Heart left ventricle (tissue), 13 donors: ENCODE results near the gene SLC9A8.

Experiments
- POLR2A ChIP-seq, 2 donors: fragments of 450-650 bp; IDR thresholded peaks; one replicate each; pipeline ENCODE4 v1.6.1; 2017; ENCODE audit warnings: antibody characterized with exemption in 2 of 2, mild to moderate bottlenecking in 2 of 2, moderate library complexity in 2 of 2
- TF ChIP-seq, protein P1 (sequence below), 12 donors: fragments of 200-600 bp; sonication (generic) in 4 of 12; IDR thresholded peaks; one replicate each; pipeline versions ENCODE4 v1.5.0 to v1.8.0; 2018 to 2022; ENCODE audit warnings: antibody characterized with exemption in 12 of 12, mild to moderate bottlenecking in 5 of 12
- donor health status: ischemic (EF 13 %, LVEDD 7.1; RV severe dilation, severe dysfunction).
- donor health status: DM: no; HTN: yes; CAD: no.
- donor health status: DM: no; HTN: no; CAD: no.
- donor health status: ischemic (EF 25% LVEDD 6.9; RV normal size, moderate dysfunction).
- donor health status: ischemic (EF 25% LVEDD 5.7; RV mildly dilated, moderate dysfunction).
- donor health status: ischemic (EF 35%, LVEDD 5.7; RV mildly dilated, moderate dysfunction).
- donor health status: nonischemic (EF 11% LVEDD 7.7; RV severe dilation, severe dysfunction).
- donor health status: DM: yes; HTN: yes; CAD: no.
- donor health status: PGD.
- donor health status: ischemic (EF 29% LVEDD 5.4; RV normal size, mild dysfunction).
- donor health status: nonischemic (EF 23%, LVEDD 6.1; RV moderate dilation, normal function).

DNA sequence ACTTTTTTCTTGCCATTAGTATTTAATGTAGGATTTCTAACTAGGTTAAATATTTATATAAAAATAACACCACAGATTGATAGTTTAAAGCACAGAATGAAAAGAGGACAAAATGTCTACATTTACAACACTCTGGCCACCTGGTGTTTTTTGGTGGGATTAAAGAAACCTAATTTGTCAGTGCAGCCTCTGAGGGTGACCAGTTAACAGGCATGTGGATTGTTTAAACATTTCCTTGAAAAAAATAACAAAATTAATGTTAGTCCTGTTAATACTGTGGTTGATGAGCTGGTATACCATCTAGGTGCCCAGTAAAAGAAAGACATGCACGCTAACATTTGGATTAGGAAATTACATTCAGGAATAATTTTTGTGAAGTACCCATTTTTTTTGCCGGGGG lies 8.8 kb downstream of the SLC9A8 start:
- TF ChIP-seq, protein P1, sequence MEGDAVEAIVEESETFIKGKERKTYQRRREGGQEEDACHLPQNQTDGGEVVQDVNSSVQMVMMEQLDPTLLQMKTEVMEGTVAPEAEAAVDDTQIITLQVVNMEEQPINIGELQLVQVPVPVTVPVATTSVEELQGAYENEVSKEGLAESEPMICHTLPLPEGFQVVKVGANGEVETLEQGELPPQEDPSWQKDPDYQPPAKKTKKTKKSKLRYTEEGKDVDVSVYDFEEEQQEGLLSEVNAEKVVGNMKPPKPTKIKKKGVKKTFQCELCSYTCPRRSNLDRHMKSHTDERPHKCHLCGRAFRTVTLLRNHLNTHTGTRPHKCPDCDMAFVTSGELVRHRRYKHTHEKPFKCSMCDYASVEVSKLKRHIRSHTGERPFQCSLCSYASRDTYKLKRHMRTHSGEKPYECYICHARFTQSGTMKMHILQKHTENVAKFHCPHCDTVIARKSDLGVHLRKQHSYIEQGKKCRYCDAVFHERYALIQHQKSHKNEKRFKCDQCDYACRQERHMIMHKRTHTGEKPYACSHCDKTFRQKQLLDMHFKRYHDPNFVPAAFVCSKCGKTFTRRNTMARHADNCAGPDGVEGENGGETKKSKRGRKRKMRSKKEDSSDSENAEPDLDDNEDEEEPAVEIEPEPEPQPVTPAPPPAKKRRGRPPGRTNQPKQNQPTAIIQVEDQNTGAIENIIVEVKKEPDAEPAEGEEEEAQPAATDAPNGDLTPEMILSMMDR (IDR thresholded peaks at IDR 0.05) = no peak
- TF ChIP-seq POLR2A (IDR thresholded peaks at IDR 0.05) = no peak
